NK-92 (cell line): ENCODE measurements around the gene PSD4.

ENCODE experiments used
- DNase-seq: peaks from one replicate; lab custom pipeline; 2025; ENCODE audit not compliant: unreplicated experiment; lab: John Stamatoyannopoulos, UW

The PSD4 gene

DNA sequence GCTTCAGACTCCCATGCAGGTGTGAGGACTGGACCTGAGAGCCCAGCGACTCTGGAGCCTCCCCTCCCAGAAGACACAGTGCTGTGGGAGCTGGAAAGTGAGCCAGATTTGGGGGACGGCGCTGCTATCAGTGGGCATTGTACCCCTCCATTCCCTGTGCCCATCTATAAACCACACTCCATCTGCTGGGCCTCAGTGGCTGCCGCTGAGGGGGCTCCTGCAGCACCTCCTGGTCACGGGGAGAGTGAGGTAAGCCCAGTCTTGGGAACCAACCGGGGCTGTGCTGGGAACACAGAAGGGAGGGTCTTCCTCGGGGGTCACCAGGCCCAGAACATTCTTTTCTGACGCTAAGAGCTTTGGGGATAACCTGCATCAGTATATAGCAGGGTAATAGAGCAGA is 9.5 kb downstream of the PSD4 start:
- no peak for DNase-seq

DNA sequence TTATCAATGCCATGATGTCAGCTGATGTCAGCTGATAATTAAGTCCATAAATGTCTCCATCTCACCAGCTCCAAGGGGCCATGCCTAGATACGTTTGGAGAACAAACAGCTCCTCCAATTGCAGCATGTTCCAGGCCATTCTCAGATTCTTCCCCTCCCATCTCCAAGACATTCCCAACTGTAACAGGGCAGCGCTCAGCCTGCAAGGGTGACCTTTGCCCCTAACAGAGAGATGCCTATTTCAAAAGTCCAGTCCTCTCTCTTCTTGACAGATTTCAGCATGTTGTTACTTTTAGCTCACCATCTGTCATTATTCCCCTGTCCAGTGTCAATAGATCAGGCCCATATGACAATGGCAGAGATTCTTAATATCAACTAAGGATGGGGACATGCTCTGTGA is 9.9 kb downstream of the PSD4 start:
- DNase-seq, result no peak

GRCh38 chr2:113184531-113185230 is 10.9 kb downstream of the PSD4 start:
- no peak for DNase-seq

DNA sequence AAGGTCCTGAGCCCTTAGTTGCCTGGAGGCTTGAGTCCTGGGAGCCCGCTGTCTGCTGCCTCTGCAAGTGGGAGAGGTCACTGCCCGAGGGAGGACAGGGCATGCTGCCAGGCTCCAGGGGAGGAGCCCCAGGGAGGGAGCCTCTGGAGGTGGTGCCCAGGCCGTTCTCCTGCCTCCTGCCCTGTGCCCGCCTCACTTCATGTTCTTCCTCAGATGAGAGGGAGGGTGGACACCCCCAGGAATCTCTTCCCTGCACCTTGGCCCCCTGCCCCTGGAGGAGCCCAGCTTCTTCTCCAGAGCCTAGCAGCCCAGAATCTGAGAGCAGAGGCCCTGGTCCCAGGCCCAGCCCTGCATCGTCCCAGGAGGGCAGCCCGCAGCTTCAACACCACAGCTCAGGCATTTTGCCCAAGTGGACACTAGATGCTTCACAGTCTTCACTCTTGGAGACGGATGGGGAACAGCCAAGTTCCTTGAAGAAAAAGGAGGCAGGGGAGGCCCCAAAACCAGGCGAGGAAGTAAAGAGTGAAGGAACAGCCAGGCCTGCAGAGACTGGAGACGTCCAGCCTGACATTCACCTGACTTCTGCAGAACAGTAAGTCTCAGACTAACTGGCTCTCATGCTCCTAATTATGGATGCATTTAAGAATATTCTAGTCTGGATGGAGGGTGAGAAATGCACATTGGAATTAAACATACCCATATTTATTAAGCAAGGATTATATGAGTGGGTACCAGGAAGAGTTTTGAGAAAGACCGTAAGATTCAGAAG is 12.1 kb downstream of the PSD4 start:
- no peak for DNase-seq

GRCh38 chr2:113186433-113186796 is 12.6 kb downstream of the PSD4 start:
- no peak for DNase-seq

GRCh38 chr2:113187771-113188170 is 14.0 kb downstream of the PSD4 start:
- no peak for DNase-seq

- DNase-seq, result no peak
These were observed 17.1 kb downstream of the PSD4 start for GRCh38 chr2:113190871-113191270.

DNA sequence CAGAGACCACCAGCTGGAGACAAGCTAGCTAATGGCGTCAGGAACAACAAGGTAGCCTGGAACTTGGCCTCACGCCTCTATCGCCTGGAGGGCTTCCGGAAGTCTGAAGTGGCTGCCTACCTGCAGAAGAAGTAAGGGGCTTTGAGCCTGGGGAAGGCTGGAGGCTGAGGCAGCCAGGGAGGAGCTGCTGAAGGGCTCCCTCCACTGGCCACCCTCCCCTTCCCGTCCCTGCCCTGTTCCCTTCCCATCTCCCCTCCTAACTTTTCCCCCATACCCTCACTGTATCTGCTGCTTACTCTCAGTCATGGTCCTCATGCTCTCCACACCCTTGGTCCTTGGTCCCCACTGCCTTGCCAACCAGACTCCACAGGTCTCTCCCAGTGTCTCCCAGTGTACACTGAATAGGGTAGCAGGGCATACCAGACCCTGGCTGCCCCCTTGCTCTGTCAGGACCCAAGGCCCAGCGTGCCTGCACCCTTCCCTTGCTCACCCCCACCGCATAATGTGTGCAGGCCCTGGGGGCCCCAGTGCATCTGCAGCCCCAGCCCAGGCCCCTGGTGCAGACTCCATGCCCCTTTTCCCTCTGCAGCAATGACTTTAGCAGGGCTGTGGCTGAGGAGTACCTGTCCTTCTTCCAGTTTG is 18.8 kb downstream of the PSD4 start:
- no peak for DNase-seq

DNA sequence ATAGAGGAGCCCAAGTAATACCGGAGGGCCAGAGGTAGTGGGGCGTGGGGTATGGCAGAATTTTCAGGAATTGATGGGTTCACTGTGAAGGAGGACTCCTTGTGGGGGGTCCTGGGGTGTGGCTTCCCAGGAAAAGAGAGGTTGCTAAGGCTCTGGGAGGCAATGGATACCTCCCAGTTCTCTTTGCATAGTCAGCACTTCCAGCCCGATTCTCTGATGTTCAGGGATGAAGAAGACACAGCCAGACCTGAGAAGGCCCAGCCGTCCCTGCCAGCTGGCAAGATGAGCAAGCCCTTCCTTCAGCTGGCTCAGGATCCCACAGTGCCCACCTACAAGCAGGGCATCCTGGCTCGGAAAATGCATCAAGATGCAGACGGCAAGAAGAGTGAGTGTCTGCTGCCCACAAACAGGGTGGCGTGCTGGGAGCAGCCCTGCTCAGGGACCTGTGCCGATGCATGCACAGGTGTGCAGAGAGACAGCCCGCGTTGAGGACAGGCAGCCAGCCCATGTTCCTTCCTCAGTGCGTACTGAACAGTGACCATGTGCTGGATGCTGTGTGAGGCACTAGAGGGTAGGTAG is 22.2 kb downstream of the PSD4 start:
- no peak for DNase-seq

GRCh38 chr2:113196839-113197238 is 23.1 kb downstream of the PSD4 start:
- DNase-seq, result no peak

DNA sequence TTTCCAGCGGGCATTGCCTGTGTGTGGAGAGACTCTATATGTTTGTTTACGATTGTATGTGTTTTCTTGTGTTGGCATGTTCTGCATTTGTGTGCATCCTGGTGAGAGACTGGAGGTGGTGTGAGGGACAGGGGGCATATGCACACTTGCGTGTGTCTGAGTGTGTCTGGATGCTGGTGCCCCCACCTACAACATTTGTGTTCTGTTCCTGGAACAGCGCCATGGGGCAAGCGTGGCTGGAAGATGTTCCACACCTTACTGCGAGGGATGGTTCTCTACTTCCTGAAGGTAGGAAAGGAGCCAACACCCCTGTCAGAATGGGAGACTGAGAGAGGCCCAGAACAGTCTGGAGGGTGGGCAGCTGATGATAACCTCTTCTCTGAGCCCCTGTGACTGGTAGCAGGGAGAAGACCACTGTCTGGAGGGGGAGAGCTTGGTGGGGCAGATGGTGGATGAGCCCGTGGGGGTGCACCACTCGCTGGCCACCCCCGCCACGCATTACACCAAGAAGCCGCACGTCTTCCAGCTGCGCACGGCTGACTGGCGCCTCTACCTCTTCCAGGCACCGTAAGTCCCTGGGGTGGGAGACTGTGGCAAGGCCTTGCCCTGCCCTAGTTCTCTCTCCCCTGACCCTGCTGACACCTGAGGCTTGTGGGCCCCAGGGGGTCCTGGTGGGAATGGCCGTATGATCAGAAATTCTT is 23.7 kb downstream of the PSD4 start:
- DNase-seq, result no peak

- no peak for DNase-seq
These were observed 24.4 kb downstream of the PSD4 start for GRCh38 chr2:113198048-113198789.

- no peak for DNase-seq
These were observed 25.2 kb downstream of the PSD4 start for GRCh38 chr2:113198790-113199612.

GRCh38 chr2:113200236-113200635 is 26.5 kb downstream of the PSD4 start:
- DNase-seq, result no peak

DNA sequence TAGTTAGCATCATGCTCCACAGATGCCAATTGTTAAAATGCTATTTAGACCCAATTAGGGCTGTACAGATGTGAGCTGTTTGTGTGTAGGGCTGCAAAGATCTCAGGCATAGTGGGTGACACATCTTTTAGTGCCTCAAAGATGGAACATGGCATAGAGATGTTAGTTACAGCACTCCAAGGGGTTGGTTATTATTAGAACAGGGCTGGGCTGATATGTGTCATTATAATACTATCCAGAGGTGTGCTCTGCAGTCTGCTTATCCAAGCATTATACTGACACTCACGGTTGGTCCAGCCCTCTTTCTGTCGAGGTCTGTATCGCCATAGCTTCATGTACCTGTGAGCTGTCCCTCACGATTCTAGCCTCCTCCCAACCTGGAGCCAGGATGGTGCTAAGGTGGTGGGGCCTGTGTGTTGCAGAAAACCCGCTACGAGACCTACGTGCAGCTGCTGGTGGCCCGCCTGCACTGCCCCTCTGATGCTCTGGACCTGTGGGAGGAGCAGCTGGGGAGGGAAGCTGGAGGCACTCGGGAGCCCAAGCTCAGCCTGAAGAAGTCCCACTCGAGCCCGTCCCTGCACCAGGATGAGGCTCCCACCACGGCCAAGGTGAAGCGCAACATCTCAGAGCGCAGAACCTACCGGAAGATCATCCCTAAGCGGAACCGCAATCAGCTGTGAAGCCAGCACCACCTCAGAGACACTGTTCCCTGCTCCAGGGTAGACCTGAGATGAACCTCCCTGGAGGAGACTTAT is 27.1 kb downstream of the PSD4 start:
- no peak for DNase-seq

DNA sequence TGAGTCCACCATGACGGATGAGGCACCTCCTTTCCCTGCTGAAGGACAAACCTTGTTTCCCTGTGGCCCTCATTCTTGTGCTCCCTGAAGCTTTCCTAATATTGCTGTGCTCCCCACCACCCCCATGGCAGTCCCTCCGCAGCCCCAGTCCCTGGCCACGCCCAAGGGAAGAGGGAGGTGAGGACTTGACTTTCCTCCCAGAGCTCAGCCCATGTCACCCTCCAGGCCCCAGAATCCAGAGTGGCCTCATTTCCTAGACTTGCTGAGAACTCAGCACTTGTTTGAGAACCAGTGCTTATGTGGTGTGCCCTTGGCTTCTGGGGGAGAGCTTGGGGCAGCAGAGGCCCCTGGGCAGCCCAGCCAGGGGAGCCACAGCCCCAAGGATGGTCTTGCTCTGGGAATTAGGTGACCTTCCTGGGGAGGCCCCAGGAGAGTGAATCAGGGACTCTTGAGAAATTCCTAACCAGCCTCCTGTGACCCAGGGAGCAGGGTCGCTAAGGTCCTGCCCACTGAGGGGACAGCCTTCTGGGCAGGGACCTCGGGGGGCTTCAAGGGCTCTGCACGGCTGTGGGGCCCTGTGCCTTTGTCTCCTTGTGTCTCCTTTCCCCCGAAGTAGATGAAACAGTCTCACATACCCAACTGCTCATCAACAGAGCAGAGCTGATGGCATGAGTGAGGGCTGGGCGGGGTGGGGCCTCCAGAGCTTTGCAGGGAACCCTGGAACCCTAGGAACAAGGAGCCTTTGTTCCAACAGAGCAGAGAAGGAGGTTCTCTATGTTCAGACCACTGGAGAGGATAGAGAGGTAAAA is 27.9 kb downstream of the PSD4 start:
- no peak for DNase-seq

- DNase-seq, result no peak
These were observed 28.8 kb downstream of the PSD4 start for GRCh38 chr2:113202305-113203216.
